KMS-11 (cell line): Measurements from ENCODE around the gene ATCAY.

ENCODE experiments used
- H2AFZ ChIP-seq: fragments of 200-600 bp; sonication (generic); 2 replicates; pipeline ENCODE4 v1.6.1; 2016; ENCODE audit warnings: antibody characterized with exemption, mixed run types, low read depth
- H3K27ac ChIP-seq: fragments of 200-600 bp; sonication (generic); 2 replicates; pipeline ENCODE4 v1.6.1; 2016; ENCODE audit warnings: mild to moderate bottlenecking, mixed run types
- H3K27me3 ChIP-seq: fragments of 200-600 bp; sonication (generic); 2 replicates; pipeline ENCODE4 v1.6.1; 2017; ENCODE audit warnings: mild to moderate bottlenecking, low read depth, mixed run types, moderate library complexity; ENCODE audit not compliant: insufficient read depth
- H3K36me3 ChIP-seq: fragments of 200-600 bp; sonication (generic); 2 replicates; pipeline ENCODE4 v1.6.1; 2017; ENCODE audit warnings: mild to moderate bottlenecking, mixed run types; ENCODE audit not compliant: insufficient read depth
- H3K4me1 ChIP-seq: fragments of 200-600 bp; sonication (generic); 2 replicates; pipeline ENCODE4 v1.6.1; 2016; ENCODE audit warnings: mild to moderate bottlenecking, low read depth, mixed run types; ENCODE audit not compliant: poor library complexity, severe bottlenecking
- H3K4me2 ChIP-seq: fragments of 200-600 bp; sonication (generic); 2 replicates; pipeline ENCODE4 v1.7.0; 2016; ENCODE audit warnings: mild to moderate bottlenecking, mixed run types
- H3K4me3 ChIP-seq: fragments of 200-600 bp; sonication (generic); IDR thresholded peaks from 2 replicates; pipeline ENCODE4 v1.6.1; 2017; ENCODE audit warnings: low read depth, low read length, mixed read lengths; ENCODE audit not compliant: insufficient read depth
- H3K79me2 ChIP-seq: fragments of 200-600 bp; sonication (generic); 2 replicates; pipeline ENCODE4 v1.6.1; 2016; ENCODE audit warnings: low read depth, mixed run types; ENCODE audit not compliant: insufficient read depth
- H3K9ac ChIP-seq: fragments of 200-600 bp; sonication (generic); 2 replicates; pipeline ENCODE4 v1.6.1; 2016; ENCODE audit warnings: mild to moderate bottlenecking, mixed run types
- H4K20me1 ChIP-seq: fragments of 200-600 bp; sonication (generic); 2 replicates; pipeline ENCODE4 v1.6.1; 2016; ENCODE audit warnings: mild to moderate bottlenecking, mixed run types; ENCODE audit not compliant: insufficient read depth
- CTCF ChIP-seq: fragments of 200-600 bp; sonication (generic); conservative IDR thresholded peaks from 2 replicates; pipeline ENCODE4 v1.6.1; 2017; ENCODE audit warnings: low read depth, mild to moderate bottlenecking, antibody characterized with exemption, low read length, moderate library complexity, mixed read lengths

ATCAY gene

DNA sequence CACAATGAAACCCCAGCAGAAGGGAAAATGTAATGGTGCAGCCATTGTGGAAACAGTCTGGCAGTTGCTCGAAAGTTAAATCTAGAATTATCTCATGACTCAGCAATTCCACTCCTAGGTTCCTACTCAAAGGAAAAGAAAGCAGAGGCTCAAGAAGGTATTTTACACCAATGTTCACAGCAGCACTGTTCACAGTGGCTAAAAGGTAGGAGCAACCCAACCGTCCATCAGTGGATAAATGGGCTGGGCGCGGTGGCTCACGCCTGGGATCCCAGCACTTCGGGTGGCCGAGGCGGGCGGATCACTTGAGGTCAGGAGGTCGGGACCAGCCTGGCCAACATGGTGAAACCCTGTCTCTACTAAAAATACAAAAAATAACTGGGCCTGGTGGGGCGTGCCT lies 37.5 kb upstream of the ATCAY start:
- Histone ChIP-seq H3K27me3 (peaks cover 94% of the 10 kb centered on the region), H4K20me1 (no peaks in the 10 kb centered on the region), H3K4me1 (no peaks in the 10 kb centered on the region), H3K4me3 (no peak overlapping the region), H3K4me2 (no peak overlapping the region), H3K27ac (no peak overlapping the region), H2AFZ (no peak overlapping the region), H3K79me2 (no peaks in the 10 kb centered on the region), H3K9ac (no peak overlapping the region), H3K36me3 (no peaks in the 10 kb centered on the region)
- no peak for TF ChIP-seq CTCF

- Histone ChIP-seq H3K4me1 (no peaks in the 10 kb centered on the region), H3K27me3 (peaks cover 95% of the 10 kb centered on the region), H3K36me3 (no peaks in the 10 kb centered on the region), H3K79me2 (no peaks in the 10 kb centered on the region), H3K4me3 (no peak overlapping the region), H3K9ac (no peak overlapping the region), H3K27ac (no peak overlapping the region), H3K4me2 (no peak overlapping the region), H2AFZ (no peak overlapping the region), H4K20me1 (no peaks in the 10 kb centered on the region)
- no peak for TF ChIP-seq CTCF
These were observed 35.9 kb upstream of the ATCAY start for GRCh38 chr19:3844596-3844995.

DNA sequence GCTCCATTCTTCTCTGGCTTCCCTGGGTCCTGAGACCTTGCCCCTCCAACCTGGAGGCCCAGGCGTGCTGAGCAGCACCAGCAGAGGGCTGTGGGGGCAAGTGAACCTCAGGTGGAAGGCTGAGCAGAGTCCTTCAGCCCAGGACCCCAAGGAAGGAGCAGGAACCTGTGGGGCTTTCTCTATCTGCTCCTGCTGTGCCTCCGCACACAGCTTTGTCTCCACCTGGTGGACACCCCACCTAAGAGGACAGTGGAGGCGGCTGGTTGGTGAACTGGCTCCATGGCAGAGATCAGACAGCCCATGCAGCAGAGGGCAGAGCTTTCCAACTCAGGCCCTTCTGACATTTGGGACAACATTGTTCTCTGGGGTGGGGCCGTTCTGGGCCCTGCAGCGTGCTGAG lies 31.4 kb upstream of the ATCAY start:
- Histone ChIP-seq H3K36me3 (no peaks in the 10 kb centered on the region), H3K79me2 (no peaks in the 10 kb centered on the region), H3K9ac (no peak overlapping the region), H3K4me2 (no peak overlapping the region), H4K20me1 (no peaks in the 10 kb centered on the region), H3K27ac (no peak overlapping the region), H3K4me1 (no peaks in the 10 kb centered on the region), H3K27me3 (peaks cover 96% of the 10 kb centered on the region), H2AFZ (no peak overlapping the region), H3K4me3 (no peak overlapping the region)
- TF ChIP-seq CTCF: peak; percentile 64

DNA sequence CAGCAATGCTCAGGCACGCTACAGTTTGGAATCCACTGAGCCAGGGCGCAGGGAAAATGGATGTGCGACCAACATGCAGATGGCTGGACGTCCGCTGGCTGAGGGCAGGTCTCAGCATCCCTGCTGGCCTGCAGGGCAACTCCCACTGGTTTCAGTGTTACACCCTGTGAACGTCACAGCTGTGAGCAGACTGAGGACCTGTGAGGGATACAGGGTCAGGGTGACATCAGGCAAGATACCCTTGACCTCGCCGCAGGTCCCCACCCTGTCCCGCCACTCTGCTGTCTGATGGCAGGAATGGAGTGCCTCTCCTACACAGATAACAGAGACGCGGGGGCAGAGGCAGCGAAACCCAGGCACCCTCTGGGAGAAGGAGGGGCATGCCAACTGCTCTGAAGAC lies 30.7 kb upstream of the ATCAY start:
- no peaks in the 10 kb centered on the region for H3K79me2 ChIP-seq
- no peaks in the 10 kb centered on the region for H4K20me1 ChIP-seq
- no peak overlapping the region for H3K27ac ChIP-seq
- no peak for TF ChIP-seq CTCF
- H3K4me1 ChIP-seq: no peaks in the 10 kb centered on the region
- no peak overlapping the region for H3K4me3 ChIP-seq
- H3K4me2 ChIP-seq: no peak overlapping the region
- no peaks in the 10 kb centered on the region for H3K36me3 ChIP-seq
- H3K9ac ChIP-seq: no peak overlapping the region
- H3K27me3 ChIP-seq: peaks cover 96% of the 10 kb centered on the region
- H2AFZ ChIP-seq: no peak overlapping the region
